ENCODE data around the gene SYNCRIP. TPM values are rescaled to one million over a fixed set of nuclear protein-coding genes. Genes with fewer than 3 reads are reported as not detected.
A peak's percentile ranks its signal among the peaks of the same experiment; 100 is the strongest.

SYNCRIP gene
- total and polyA plus RNA-seq, 2 of the 13 experiments (the other 11 are each of a cell fraction or from before 2014, with no cell fraction given): 8.1 to 112 TPM

DNA sequence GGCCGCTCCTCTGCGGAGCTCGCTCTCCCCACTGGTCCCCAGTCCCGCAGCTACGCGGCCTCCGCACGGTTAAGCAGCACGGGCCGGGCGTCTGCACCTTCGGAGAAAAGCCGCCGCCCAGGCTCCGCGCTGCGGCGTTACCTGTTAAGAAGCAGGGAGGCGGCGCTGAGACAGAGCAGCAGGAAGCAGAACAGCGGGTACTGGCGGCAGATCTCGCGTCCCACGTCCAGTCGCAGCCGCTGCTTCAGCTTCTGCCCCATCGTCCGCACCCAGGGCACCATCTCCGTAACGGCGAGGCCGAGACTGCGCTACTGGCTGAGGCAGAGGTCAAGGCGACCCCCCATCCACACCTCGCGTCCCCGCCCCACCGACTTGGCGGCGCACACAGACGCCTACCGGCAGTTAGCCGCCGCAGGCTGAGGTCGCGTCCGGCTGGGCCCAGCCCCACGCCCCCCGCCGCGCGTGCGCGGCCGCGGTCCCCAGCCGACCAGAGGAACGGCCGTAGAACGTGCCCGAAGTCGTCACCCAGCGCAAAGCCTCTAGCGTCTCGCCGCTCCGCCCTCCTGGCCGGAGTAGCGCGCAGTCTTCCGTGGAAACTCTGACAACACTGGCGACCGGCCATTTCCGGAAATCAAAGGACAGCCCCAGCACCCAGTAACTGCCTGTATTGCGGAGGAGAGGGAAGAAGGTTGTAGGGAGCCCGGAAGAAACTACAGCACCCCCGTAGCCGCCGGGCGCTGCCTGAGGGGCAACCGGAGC is 49.1 kb downstream of the SYNCRIP start, which contains the start of gene SNX14 (continued):
- TF ChIP-seq SKI (IDR thresholded peaks at IDR 0.05; ENCODE audit: partially characterized antibody) (peak; percentile 90), SMYD3 (CRISPR knock-in tag; IDR thresholded peaks at IDR 0.05) (no peak; the same call in 1 of the 2 replicates), HDAC2 (CRISPR knock-in tag; IDR thresholded peaks at IDR 0.05) (no peak; the same call in 1 of the 2 replicates), ZNF772 (CRISPR knock-in tag; IDR thresholded peaks at IDR 0.05) (peak; percentile 91), AGO1 (IDR thresholded peaks at IDR 0.05; ENCODE audit: low read depth, low read length, poor library complexity, severe bottlenecking) (peak; percentile 87), TBX3 (IDR thresholded peaks at IDR 0.05; ENCODE audit: borderline replicate concordance) (no peak), SNAPC2 (CRISPR knock-in tag; IDR thresholded peaks at IDR 0.05) (no peak), RFX1 (IDR thresholded peaks at IDR 0.05) (no peak), ZNF670 (CRISPR knock-in tag; IDR thresholded peaks at IDR 0.05; ENCODE audit: borderline replicate concordance) (peak; percentile 92), ZNF446 (CRISPR knock-in tag; IDR thresholded peaks at IDR 0.05) (no peak), ZNF674 (CRISPR knock-in tag; IDR thresholded peaks at IDR 0.05; ENCODE audit: low read depth) (no peak), JUN (CRISPR knock-in tag; IDR thresholded peaks at IDR 0.05) (peak; percentile 73; the same call in 1 of the 2 replicates), STAG1 (CRISPR knock-in tag; IDR thresholded peaks at IDR 0.05) (peak; percentile 20; the same call in 1 of the 2 replicates), ZNF780A (CRISPR knock-in tag; IDR thresholded peaks at IDR 0.05) (0 out of 2 replicates have a peak, but pooled peaks have one; percentile 30), ZFX (CRISPR knock-in tag; IDR thresholded peaks at IDR 0.05; ENCODE audit: low read depth) (peak; percentile 96), SOX13 (IDR thresholded peaks at IDR 0.05) (peak; percentile 44; the same call in 1 of the 2 replicates), SOX13 (CRISPR knock-in tag; conservative IDR thresholded peaks at IDR 0.05 in 1 of 2, IDR thresholded peaks at IDR 0.05 in 1 of 2) (no peak; a peak in 1 of 4 replicates), MIER3 (CRISPR knock-in tag; IDR thresholded peaks at IDR 0.05; ENCODE audit: borderline replicate concordance) (peak; percentile 48; the same call in 1 of the 2 replicates), TMF1 (CRISPR knock-in tag; IDR thresholded peaks at IDR 0.05; ENCODE audit: low read depth) (peak; percentile 55; the same call in 1 of the 2 replicates), ZBTB8A (CRISPR knock-in tag; IDR thresholded peaks at IDR 0.05; ENCODE audit: borderline replicate concordance, low read depth) (peak; percentile 38; the same call in 1 of the 2 replicates), RARA (CRISPR knock-in tag; IDR thresholded peaks at IDR 0.05) (peak; percentile 16; the same call in 1 of the 2 replicates), KDM5A (IDR thresholded peaks at IDR 0.05; ENCODE audit: borderline replicate concordance, low read length) (peak; percentile 49; the same call in 1 of the 2 replicates), IRF2 (CRISPR knock-in tag; IDR thresholded peaks at IDR 0.05) (peak; percentile 25)
- TF ChIP-seq, protein P1, sequence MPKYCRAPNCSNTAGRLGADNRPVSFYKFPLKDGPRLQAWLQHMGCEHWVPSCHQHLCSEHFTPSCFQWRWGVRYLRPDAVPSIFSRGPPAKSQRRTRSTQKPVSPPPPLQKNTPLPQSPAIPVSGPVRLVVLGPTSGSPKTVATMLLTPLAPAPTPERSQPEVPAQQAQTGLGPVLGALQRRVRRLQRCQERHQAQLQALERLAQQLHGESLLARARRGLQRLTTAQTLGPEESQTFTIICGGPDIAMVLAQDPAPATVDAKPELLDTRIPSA (CRISPR knock-in tag; IDR thresholded peaks at IDR 0.05; ENCODE audit: borderline replicate concordance): peak; percentile 91; the same call in 1 of the 2 replicates
- TF ChIP-seq, protein P2, sequence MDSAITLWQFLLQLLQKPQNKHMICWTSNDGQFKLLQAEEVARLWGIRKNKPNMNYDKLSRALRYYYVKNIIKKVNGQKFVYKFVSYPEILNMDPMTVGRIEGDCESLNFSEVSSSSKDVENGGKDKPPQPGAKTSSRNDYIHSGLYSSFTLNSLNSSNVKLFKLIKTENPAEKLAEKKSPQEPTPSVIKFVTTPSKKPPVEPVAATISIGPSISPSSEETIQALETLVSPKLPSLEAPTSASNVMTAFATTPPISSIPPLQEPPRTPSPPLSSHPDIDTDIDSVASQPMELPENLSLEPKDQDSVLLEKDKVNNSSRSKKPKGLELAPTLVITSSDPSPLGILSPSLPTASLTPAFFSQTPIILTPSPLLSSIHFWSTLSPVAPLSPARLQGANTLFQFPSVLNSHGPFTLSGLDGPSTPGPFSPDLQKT (CRISPR knock-in tag; IDR thresholded peaks at IDR 0.05; ENCODE audit: borderline replicate concordance): no peak
- TF ChIP-seq, protein P3, sequence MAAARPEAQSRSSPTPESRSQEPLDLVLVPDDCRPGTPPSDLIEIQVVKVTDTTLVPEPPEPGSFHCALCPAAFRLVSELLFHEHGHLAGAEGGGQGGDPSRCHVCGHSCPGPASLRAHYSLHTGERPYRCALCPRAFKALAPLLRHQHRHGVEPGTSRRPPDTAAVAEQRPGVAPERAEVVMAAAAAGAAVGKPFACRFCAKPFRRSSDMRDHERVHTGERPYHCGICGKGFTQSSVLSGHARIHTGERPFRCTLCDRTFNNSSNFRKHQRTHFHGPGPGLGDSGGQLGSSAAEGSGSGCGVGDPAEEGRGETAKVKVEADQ (CRISPR knock-in tag; IDR thresholded peaks at IDR 0.05; ENCODE audit: borderline replicate concordance): no peak
- TF ChIP-seq, protein P4, sequence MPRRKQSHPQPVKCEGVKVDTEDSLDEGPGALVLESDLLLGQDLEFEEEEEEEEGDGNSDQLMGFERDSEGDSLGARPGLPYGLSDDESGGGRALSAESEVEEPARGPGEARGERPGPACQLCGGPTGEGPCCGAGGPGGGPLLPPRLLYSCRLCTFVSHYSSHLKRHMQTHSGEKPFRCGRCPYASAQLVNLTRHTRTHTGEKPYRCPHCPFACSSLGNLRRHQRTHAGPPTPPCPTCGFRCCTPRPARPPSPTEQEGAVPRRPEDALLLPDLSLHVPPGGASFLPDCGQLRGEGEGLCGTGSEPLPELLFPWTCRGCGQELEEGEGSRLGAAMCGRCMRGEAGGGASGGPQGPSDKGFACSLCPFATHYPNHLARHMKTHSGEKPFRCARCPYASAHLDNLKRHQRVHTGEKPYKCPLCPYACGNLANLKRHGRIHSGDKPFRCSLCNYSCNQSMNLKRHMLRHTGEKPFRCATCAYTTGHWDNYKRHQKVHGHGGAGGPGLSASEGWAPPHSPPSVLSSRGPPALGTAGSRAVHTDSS (CRISPR knock-in tag; conservative IDR thresholded peaks at IDR 0.05): no peak

Measured in HepG2 (cell line).